Thoracic aorta (tissue), 2 donors: Measurements from ENCODE around the gene COLEC11. TPM values are rescaled to one million over a fixed set of nuclear protein-coding genes. Genes with fewer than 3 reads are reported as not detected.
"Not testable (repeated sequence)": the region's sequence is repeated elsewhere in the genome, so short reads cannot be mapped to it uniquely, and the experiment has no call there.

Source experiments
- ATAC-seq: fragments of 150-250 bp; one replicate; pipeline ENCODE4 v1.8.0; 2017; ENCODE audit warnings: low read depth; ENCODE audit not compliant: insufficient number of reproducible peaks, low FRiP score
- DNase-seq: peaks from one replicate; pipeline ENCODE4 v3.0.0-alpha.2; 2020; ENCODE audit warnings: low spot score
- H3K27ac ChIP-seq, 2 donors: fragments of 200-600 bp; sonication (generic); 1 replicate in 1 of 2; 2 replicates in 1 of 2; pipeline ENCODE4 v1.5.1; 2016; ENCODE audit warnings: mild to moderate bottlenecking in 2 of 2, moderate library complexity in 2 of 2
- H3K27me3 ChIP-seq: fragments of 200-600 bp; sonication (generic); replicated peaks from 2 replicates; pipeline ENCODE4 v1.6.0; 2016; ENCODE audit warnings: mild to moderate bottlenecking; ENCODE audit not compliant: insufficient read depth
- H3K36me3 ChIP-seq: fragments of 200-600 bp; sonication (generic); one replicate; pipeline ENCODE4 v1.5.1; 2016
- H3K4me1 ChIP-seq, 2 donors: fragments of 200-600 bp; sonication (generic); 1 replicate in 1 of 2; 2 replicates in 1 of 2; pipeline versions ENCODE4 v1.5.1 to v1.6.0; 2016; ENCODE audit warnings: low read depth in 2 of 2, mild to moderate bottlenecking in 1 of 2; ENCODE audit not compliant: control insufficient read depth in 1 of 2
- H3K4me3 ChIP-seq: fragments of 200-600 bp; sonication (generic); 2 replicates; pipeline ENCODE4 v1.5.1; 2016; ENCODE audit warnings: mild to moderate bottlenecking
- H3K9me3 ChIP-seq: fragments of 200-600 bp; sonication (generic); 2 replicates; pipeline ENCODE4 v1.5.1; 2016
- total RNA-seq, 2 donors: library from RNA; depleted of rRNA; stranded (reverse); fragments of >200 nt; gene quantifications; one replicate each; pipeline versions ENCODE4 v1.1.0 to v1.2.3, GENCODE V29; 2016
- TF ChIP-seq, protein P1 (sequence below): fragments of 200-600 bp; sonication (generic); IDR thresholded peaks from one replicate; pipeline ENCODE4 v1.5.1; 2019; ENCODE audit warnings: antibody characterized with exemption

Gene COLEC11
- total RNA-seq, 2 donors from 2014 or later, result 9.4 to 22.5 TPM

DNA sequence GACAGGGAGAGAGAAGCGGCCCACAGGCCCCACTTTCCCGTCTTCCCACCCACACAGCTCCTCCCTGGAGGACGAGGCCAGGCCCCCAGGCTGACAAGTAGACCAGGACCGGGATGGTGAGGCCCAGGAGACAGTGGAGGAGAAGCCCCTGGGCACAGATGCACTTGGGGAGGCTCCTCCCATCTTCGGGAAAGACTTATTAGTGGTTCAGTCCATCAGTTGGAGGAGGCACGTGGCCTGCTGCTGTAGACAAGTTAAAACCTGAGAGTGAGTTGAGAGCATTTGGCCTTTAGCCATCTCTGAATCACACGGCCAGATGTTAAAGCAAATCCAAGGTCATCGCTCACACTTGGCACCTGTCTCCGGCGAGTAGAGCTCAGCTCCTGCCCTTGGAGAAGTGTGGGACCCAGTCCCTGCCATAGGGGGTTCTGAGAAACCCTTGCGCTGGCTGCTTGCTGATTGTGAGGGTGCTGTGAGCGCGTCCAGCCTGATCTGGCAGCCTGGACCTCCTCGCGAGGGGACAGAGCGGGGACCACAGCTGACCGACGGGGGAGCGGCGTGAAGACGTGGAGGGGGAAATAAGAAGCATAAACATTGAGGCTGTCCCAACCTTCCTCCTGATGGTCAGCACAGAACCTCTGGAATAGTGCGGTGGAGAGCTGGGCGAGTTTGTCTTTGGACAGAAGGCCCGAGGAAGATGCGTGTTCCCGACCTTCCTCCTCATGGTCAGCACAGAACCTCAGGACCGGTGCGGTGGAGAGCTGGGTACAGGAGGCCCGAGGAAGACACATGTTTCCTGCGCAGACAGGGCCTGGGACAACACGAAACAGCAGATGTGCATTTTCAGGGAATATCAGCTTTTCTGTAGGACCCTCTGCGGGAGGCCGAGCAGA is 38.4 kb downstream of the COLEC11 start:
- TF ChIP-seq, protein P1, sequence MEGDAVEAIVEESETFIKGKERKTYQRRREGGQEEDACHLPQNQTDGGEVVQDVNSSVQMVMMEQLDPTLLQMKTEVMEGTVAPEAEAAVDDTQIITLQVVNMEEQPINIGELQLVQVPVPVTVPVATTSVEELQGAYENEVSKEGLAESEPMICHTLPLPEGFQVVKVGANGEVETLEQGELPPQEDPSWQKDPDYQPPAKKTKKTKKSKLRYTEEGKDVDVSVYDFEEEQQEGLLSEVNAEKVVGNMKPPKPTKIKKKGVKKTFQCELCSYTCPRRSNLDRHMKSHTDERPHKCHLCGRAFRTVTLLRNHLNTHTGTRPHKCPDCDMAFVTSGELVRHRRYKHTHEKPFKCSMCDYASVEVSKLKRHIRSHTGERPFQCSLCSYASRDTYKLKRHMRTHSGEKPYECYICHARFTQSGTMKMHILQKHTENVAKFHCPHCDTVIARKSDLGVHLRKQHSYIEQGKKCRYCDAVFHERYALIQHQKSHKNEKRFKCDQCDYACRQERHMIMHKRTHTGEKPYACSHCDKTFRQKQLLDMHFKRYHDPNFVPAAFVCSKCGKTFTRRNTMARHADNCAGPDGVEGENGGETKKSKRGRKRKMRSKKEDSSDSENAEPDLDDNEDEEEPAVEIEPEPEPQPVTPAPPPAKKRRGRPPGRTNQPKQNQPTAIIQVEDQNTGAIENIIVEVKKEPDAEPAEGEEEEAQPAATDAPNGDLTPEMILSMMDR, result no peak
- Histone ChIP-seq H3K27me3 (no peaks in the 10 kb centered on the region), H3K36me3 (no peaks in the 10 kb centered on the region), H3K9me3 (no peaks in the 10 kb centered on the region), H3K4me1 (no peaks in the 10 kb centered on the region), H3K4me3 (no peak overlapping the region), H3K27ac (no peak overlapping the region)
- DNase-seq (no peak), ATAC-seq (no peak)

DNA sequence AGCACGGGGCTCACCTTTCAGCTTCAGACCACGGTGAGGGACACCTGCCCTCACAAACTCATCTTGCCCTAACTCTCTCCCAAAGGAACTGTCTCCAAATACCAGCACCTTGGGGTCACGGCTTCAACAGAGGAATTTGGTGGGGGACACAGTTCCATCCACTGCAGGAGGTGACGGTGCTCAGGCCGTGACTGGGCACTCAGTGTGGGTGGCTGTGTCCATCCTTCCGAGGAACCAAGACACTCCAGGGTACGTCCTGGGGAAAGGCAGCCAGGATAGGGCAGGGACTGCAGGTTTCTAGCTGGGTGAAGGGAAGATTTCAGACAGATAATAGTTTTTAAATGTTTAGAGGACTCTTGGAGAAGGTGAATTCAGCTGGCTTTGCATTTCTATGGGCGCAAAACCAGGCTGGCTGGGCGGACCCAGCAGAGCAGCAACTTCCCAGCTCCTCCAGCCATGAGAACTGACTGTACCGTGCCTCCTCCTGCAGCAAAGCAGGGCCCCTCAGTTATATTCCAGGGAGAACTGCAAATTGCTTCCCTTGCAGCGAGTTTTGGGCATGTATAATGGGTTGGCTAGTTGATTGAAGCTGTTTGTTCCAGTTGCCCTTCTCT is 39.2 kb downstream of the COLEC11 start:
- no peak overlapping the region for H3K27ac ChIP-seq
- H3K9me3 ChIP-seq, result no peaks in the 10 kb centered on the region
- DNase-seq (no peak), ATAC-seq (no peak)
- H3K4me1 ChIP-seq, result no peaks in the 10 kb centered on the region
- H3K27me3 ChIP-seq, result no peaks in the 10 kb centered on the region
- no peak overlapping the region for H3K4me3 ChIP-seq
- TF ChIP-seq, protein P1, result no peak
- no peaks in the 10 kb centered on the region for H3K36me3 ChIP-seq

DNA sequence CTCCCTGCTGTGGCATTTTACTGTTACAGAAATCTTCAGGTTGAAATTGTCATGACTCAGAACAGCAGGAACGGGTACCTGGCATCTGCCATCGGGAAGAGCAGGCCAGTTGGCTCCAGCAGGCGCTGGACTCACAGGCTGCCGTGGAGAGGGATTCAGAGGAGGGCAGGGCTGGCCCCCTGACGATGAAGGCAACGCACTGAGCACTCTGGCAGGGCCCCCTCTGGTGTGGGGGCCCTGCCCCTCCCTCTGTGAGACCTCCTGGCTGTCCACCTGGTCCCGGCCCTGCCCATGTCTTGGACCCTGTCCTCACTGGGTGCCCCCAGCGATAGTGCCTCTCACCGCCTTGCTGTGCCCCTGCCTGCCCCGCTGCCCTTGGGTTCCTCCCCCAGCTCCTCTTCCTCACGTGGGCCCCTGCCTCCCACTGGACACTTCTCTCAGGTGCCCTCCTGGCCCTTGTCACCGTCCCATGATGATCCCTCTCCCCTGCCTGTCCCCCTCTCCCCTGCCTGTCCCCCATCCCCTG is 39.7 kb downstream of the COLEC11 start:
- no peaks in the 10 kb centered on the region for H3K36me3 ChIP-seq
- no peak overlapping the region for H3K27ac ChIP-seq
- ATAC-seq (no peak), DNase-seq (no peak)
- no peaks in the 10 kb centered on the region for H3K27me3 ChIP-seq
- no peaks in the 10 kb centered on the region for H3K4me1 ChIP-seq
- TF ChIP-seq, protein P1, result no peak
- H3K9me3 ChIP-seq, result no peaks in the 10 kb centered on the region
- H3K4me3 ChIP-seq, result no peak overlapping the region

DNA sequence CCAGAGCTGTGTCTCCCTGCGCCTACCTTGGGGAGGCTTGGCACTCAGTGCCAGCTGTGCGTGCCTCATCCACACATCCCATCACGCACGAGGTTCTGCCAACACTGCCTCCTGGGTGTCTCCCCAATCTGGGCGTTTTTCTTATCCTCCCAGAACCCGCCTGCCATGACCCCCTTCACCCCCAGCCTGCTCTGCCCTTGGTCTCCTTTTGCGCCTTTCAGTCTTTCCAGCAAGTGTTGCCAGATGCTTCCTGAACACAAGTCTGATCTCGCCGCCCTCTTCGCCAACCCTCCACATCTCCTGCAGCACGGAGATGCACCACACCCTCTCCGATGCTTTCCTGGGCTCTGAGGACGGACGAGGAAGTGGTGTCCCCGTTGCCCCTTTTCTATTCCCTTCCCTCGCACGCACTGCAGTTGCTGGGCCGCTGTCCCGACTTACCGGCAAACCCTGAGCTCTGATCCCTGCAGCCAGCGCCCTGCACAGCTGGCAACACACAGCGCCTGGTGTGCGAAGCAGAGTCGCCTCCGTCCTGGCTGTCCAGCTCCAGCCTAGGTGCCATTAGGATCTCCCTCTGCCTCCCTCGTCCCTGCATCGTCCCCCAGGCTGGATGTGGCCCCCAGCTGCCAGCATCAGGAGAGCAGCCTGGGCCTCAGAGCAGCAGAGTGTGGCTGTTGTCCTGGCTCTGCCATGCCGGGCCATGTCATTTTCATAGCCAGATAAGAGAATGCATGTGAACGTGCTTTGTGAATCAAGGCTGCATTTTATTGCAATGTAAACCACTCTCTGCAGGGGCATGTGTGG is 40.5 kb downstream of the COLEC11 start:
- ATAC-seq, result no peak
- H3K9me3 ChIP-seq, result no peaks in the 10 kb centered on the region
- no peak overlapping the region for H3K27ac ChIP-seq
- DNase-seq, result no peak
- no peak overlapping the region for H3K4me3 ChIP-seq
- H3K36me3 ChIP-seq, result no peaks in the 10 kb centered on the region
- H3K4me1 ChIP-seq, result no peaks in the 10 kb centered on the region
- TF ChIP-seq, protein P1, result no peak
- no peaks in the 10 kb centered on the region for H3K27me3 ChIP-seq

DNA sequence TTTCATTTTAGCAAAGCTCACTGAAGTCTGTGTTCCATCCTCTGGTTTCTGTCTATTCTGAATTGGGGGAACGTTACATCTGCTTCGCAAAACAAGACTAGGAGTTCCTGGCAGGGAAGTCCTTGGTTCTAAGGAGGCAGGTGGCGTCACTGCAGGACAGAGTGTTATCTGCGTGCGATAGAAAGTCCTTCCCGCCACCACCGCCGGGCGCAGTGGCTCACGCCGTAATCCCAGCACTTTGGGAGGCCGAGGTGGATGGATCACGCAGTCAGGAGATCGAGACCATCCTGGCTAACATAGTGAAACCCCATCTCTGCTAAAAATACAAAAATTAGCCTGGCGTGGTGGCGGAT is 41.0 kb downstream of the COLEC11 start:
- not testable (repeated sequence) for H3K27ac ChIP-seq, DNase-seq, H3K36me3 ChIP-seq, H3K9me3 ChIP-seq, H3K27me3 ChIP-seq, H3K4me1 ChIP-seq, ATAC-seq, H3K4me3 ChIP-seq
